H1 (cell line): ENCODE results near the gene MAFG. TPM values are rescaled to one million over a fixed set of nuclear protein-coding genes. Genes with fewer than 3 reads are reported as not detected.

ENCODE experiments used
- polyA plus RNA-seq, 7 experiments: library from polyadenylated mRNA; depleted of rRNA in 3 of 7; stranded (reverse) in 5 of 7; unstranded in 2 of 7; fragments of >200 nt in 5 of 7; fragments of 200-250 nt in 2 of 7; gene quantifications; 1 replicate in 5 of 7; 2 replicates in 1 of 7; 4 replicates in 1 of 7; pipeline versions ENCODE4 v1.2.1 to v1.2.3, GENCODE V29; 2011 to 2013; ENCODE audit warnings: missing spikeins in 2 of 7, mixed read lengths in 2 of 7
- total RNA-seq: library from RNA; stranded (reverse); fragmentation: NEBNext Ultra II Directional; extraction: Animal tissue kit (Norgen Biotek cat#: 25700); gene quantifications from 2 replicates; pipeline ENCODE4 v1.2.1, GENCODE V29; 2021

MAFG gene
- total and polyA plus RNA-seq, 2 of the 8 experiments (the other 6 are each of a cell fraction or from before 2014, with no cell fraction given) = 25.5 to 26.9 TPM

Other genes starting within 250 kb of the MAFG start
- gene ARL16, start 243.9 kb downstream of the MAFG start, total RNA-seq = 37.0 and 41.8 TPM in 2 replicates
- gene ARL16, start 243.9 kb downstream of the MAFG start, polyA plus RNA-seq (2011; rRNA removed) = 60.8 and 64.2 TPM in 2 replicates
- 78.8 and 80.8 TPM in 2 replicates for gene HGS, start 243.7 kb downstream of the MAFG start, total RNA-seq
- gene HGS, start 243.7 kb downstream of the MAFG start, polyA plus RNA-seq (2011; rRNA removed) = 99.7 and 144 TPM in 2 replicates
- gene MRPL12, start 224.4 kb downstream of the MAFG start, total RNA-seq = 120 and 131 TPM in 2 replicates
- gene MRPL12, start 224.4 kb downstream of the MAFG start, polyA plus RNA-seq (2011; rRNA removed) = 141 and 190 TPM in 2 replicates
- 22.2 and 25.3 TPM in 2 replicates for gene SLC25A10, start 215.5 kb downstream of the MAFG start, total RNA-seq
- gene SLC25A10, start 215.5 kb downstream of the MAFG start, polyA plus RNA-seq (2011; rRNA removed) = 43.0 and 60.9 TPM in 2 replicates
- 0.56 and 0.61 TPM in 2 replicates for gene GCGR, start 123.6 kb downstream of the MAFG start, total RNA-seq
- 0.44 and 0.60 TPM in 2 replicates for gene GCGR, start 123.6 kb downstream of the MAFG start, polyA plus RNA-seq (2011; rRNA removed)
- gene MCRIP1, start 94.4 kb downstream of the MAFG start, total RNA-seq = 103 and 115 TPM in 2 replicates
- gene MCRIP1, start 94.4 kb downstream of the MAFG start, polyA plus RNA-seq (2011; rRNA removed) = 151 and 250 TPM in 2 replicates
- not detected in 2 replicates for gene PPP1R27, start 92.7 kb downstream of the MAFG start, total RNA-seq
- gene PPP1R27, start 92.7 kb downstream of the MAFG start, polyA plus RNA-seq (2011; rRNA removed) = 0.27 and 0.30 TPM in 2 replicates
- gene P4HB, start 67.2 kb downstream of the MAFG start, total RNA-seq = 374 and 379 TPM in 2 replicates
- 41.4 and 66.6 TPM in 2 replicates for gene P4HB, start 67.2 kb downstream of the MAFG start, polyA plus RNA-seq (2011; rRNA removed)
- gene ARHGDIA, start 56.4 kb downstream of the MAFG start, total RNA-seq = 217 and 246 TPM in 2 replicates
- gene ARHGDIA, start 56.4 kb downstream of the MAFG start, polyA plus RNA-seq (2011; rRNA removed) = 62.4 and 155 TPM in 2 replicates
- gene ALYREF, start 36.1 kb downstream of the MAFG start, total RNA-seq = 186 and 191 TPM in 2 replicates
- gene ALYREF, start 36.1 kb downstream of the MAFG start, polyA plus RNA-seq (2011; rRNA removed) = 83.8 and 118 TPM in 2 replicates
- gene ANAPC11, start 36.0 kb downstream of the MAFG start, total RNA-seq = 176 and 182 TPM in 2 replicates
- 963 and 1,221 TPM in 2 replicates for gene ANAPC11, start 36.0 kb downstream of the MAFG start, polyA plus RNA-seq (2011; rRNA removed)
- 0.80 and 1.5 TPM in 2 replicates for gene NPB, start 25.5 kb downstream of the MAFG start, total RNA-seq
- 2.5 and 3.9 TPM in 2 replicates for gene NPB, start 25.5 kb downstream of the MAFG start, polyA plus RNA-seq (2011; rRNA removed)
- 29.9 and 31.0 TPM in 2 replicates for gene PCYT2, start 16.3 kb downstream of the MAFG start, total RNA-seq
- 31.3 and 37.7 TPM in 2 replicates for gene PCYT2, start 16.3 kb downstream of the MAFG start, polyA plus RNA-seq (2011; rRNA removed)
- 16.6 and 18.7 TPM in 2 replicates for gene SIRT7, start 9.6 kb downstream of the MAFG start, total RNA-seq
- 5.8 and 10.3 TPM in 2 replicates for gene SIRT7, start 9.6 kb downstream of the MAFG start, polyA plus RNA-seq (2011; rRNA removed)
- 127 and 145 TPM in 2 replicates for gene PYCR1, start 9.6 kb upstream of the MAFG start, total RNA-seq
- 213 and 284 TPM in 2 replicates for gene PYCR1, start 9.6 kb upstream of the MAFG start, polyA plus RNA-seq (2011; rRNA removed)
- gene MYADML2, start 19.5 kb upstream of the MAFG start, total RNA-seq = 0.17 and 0.26 TPM in 2 replicates
- 0.47 TPM in 2 replicates for gene MYADML2, start 19.5 kb upstream of the MAFG start, polyA plus RNA-seq (2011; rRNA removed)
- 0.76 and 1.1 TPM in 2 replicates for gene NOTUM, start 33.5 kb upstream of the MAFG start, total RNA-seq
- 0.45 and 1.1 TPM in 2 replicates for gene NOTUM, start 33.5 kb upstream of the MAFG start, polyA plus RNA-seq (2011; rRNA removed)
- gene ASPSCR1, start 49.9 kb upstream of the MAFG start, total RNA-seq = 41.8 and 43.7 TPM in 2 replicates
- gene ASPSCR1, start 49.9 kb upstream of the MAFG start, polyA plus RNA-seq (2011; rRNA removed) = 33.3 and 54.6 TPM in 2 replicates
- gene CENPX, start 95.1 kb upstream of the MAFG start, total RNA-seq = 111 and 116 TPM in 2 replicates
- 122 and 133 TPM in 2 replicates for gene CENPX, start 95.1 kb upstream of the MAFG start, polyA plus RNA-seq (2011; rRNA removed)
- 28.2 and 29.0 TPM in 2 replicates for gene LRRC45, start 95.6 kb upstream of the MAFG start, total RNA-seq
- gene LRRC45, start 95.6 kb upstream of the MAFG start, polyA plus RNA-seq (2011; rRNA removed) = 11.5 and 17.3 TPM in 2 replicates
- gene RAC3, start 103.9 kb upstream of the MAFG start, total RNA-seq = 167 and 177 TPM in 2 replicates
- gene RAC3, start 103.9 kb upstream of the MAFG start, polyA plus RNA-seq (2011; rRNA removed) = 299 and 520 TPM in 2 replicates
- 96.3 and 110 TPM in 2 replicates for gene DCXR, start 110.0 kb upstream of the MAFG start, total RNA-seq
- 212 and 338 TPM in 2 replicates for gene DCXR, start 110.0 kb upstream of the MAFG start, polyA plus RNA-seq (2011; rRNA removed)
- gene RFNG, start 124.1 kb upstream of the MAFG start, total RNA-seq = 26.7 and 30.9 TPM in 2 replicates
- gene RFNG, start 124.1 kb upstream of the MAFG start, polyA plus RNA-seq (2011; rRNA removed) = 28.4 and 50.3 TPM in 2 replicates
- gene GPS1, start 124.2 kb upstream of the MAFG start, total RNA-seq = 153 and 157 TPM in 2 replicates
- gene GPS1, start 124.2 kb upstream of the MAFG start, polyA plus RNA-seq (2011; rRNA removed) = 277 and 354 TPM in 2 replicates
- 68.0 and 69.1 TPM in 2 replicates for gene DUS1L, start 138.1 kb upstream of the MAFG start, total RNA-seq
- 34.5 and 60.4 TPM in 2 replicates for gene DUS1L, start 138.1 kb upstream of the MAFG start, polyA plus RNA-seq (2011; rRNA removed)
- gene FASN, start 170.5 kb upstream of the MAFG start, total RNA-seq = 559 and 561 TPM in 2 replicates
- 143 and 206 TPM in 2 replicates for gene FASN, start 170.5 kb upstream of the MAFG start, polyA plus RNA-seq (2011; rRNA removed)